K562 (cell line): ENCODE measurements around the gene PHETA1. TPM values are rescaled to one million over a fixed set of nuclear protein-coding genes. Genes with fewer than 3 reads are reported as not detected.
A peak's percentile ranks its signal among the peaks of the same experiment; 100 is the strongest.

ENCODE experiments used
- BDP1 ChIP-seq: IDR thresholded peaks from 3 replicates; pipeline ENCODE4 v1.6.1; 2011; ENCODE audit not compliant: insufficient read length, insufficient read depth
- C11orf30 ChIP-seq: fragments of 450-650 bp; IDR thresholded peaks from 2 replicates; pipeline ENCODE4 v1.6.1; 2016; ENCODE audit warnings: low read depth, mild to moderate bottlenecking
- HNRNPK ChIP-seq: fragments of 200-400 bp; formaldehyde crosslinking; IDR thresholded peaks from one replicate; pipeline ENCODE4 v1.6.1; 2018; ENCODE audit warnings: mild to moderate bottlenecking, low read depth, low read length; ENCODE audit not compliant: poor library complexity, severe bottlenecking
- NFATC3 ChIP-seq: fragments of 450-650 bp; IDR thresholded peaks from 2 replicates; pipeline ENCODE4 v1.6.1; 2017; ENCODE audit warnings: mild to moderate bottlenecking
- RBM25 ChIP-seq: fragments of 200-400 bp; formaldehyde crosslinking; IDR thresholded peaks from 2 replicates; pipeline ENCODE4 v1.6.1; 2018; ENCODE audit warnings: low read length, low read depth, moderate library complexity; ENCODE audit not compliant: severe bottlenecking
- SNIP1 ChIP-seq: fragments of 450-650 bp; IDR thresholded peaks from 2 replicates; pipeline ENCODE4 v1.7.1; 2017; ENCODE audit warnings: low read depth, mild to moderate bottlenecking
- SOX6 ChIP-seq: fragments of 450-650 bp; IDR thresholded peaks from 2 replicates; pipeline ENCODE4 v1.6.1; 2014; ENCODE audit warnings: mild to moderate bottlenecking
- TAF7 ChIP-seq: fragments of 450-650 bp; IDR thresholded peaks from 2 replicates; pipeline ENCODE4 v1.6.1; 2016; ENCODE audit warnings: missing genetic modification characterization, missing compliant biosample characterization
- TEAD1 ChIP-seq, 2 experiments: fragments of 450-650 bp in 1 of 2; sonication (generic) in 1 of 2; formaldehyde crosslinking; IDR thresholded peaks; 2 replicates each; pipeline versions ENCODE4 v1.4.0 to v1.8.0; 2020 to 2022; ENCODE audit warnings: mild to moderate bottlenecking in 2 of 2, missing genetic modification reagents in 1 of 2
- ZNF282 ChIP-seq: sonication (generic); formaldehyde crosslinking; IDR thresholded peaks from 2 replicates; pipeline ENCODE4 v1.8.1; 2023; ENCODE audit warnings: missing genetic modification reagents
- ZNF436 ChIP-seq: fragments of 250-450, 450-650 bp; sonication (Bioruptor Pico); formaldehyde crosslinking; IDR thresholded peaks from 2 replicates; pipeline ENCODE4 v1.7.0; 2020; ENCODE audit warnings: mild to moderate bottlenecking
- ZSCAN32 ChIP-seq: fragments of 450-650 bp; formaldehyde crosslinking; IDR thresholded peaks from 2 replicates; pipeline ENCODE4 v1.4.0; 2020; ENCODE audit warnings: mild to moderate bottlenecking, moderate library complexity
- polyA plus RNA-seq, 8 experiments: library from polyadenylated mRNA; depleted of rRNA in 4 of 8; stranded (reverse) in 5 of 8; unstranded in 3 of 8; fragments of >200 nt; fragmentation: Nextera tagmentation in 2 of 8; fragmentation: Illumina TruSeq in 1 of 8; extraction: Ambion mirVana in 2 of 8; extraction: Trizol in 1 of 8; gene quantifications; 2 replicates each; pipeline versions ENCODE4 v1.2.1 to v1.2.3, GENCODE V29; 2011 to 2014; ENCODE audit warnings: inconsistent platforms in 1 of 8, missing spikeins in 1 of 8
- total RNA-seq, 7 experiments: library from RNA; depleted of rRNA in 6 of 7; stranded (reverse); fragments of >200 nt in 6 of 7; fragmentation: Illumina TruSeq in 2 of 7; extraction: Trizol in 2 of 7; gene quantifications; 2 replicates each; pipeline versions ENCODE4 v1.2.1 to v1.2.3, GENCODE V29; 2011 to 2021; ENCODE audit warnings: low replicate concordance in 1 of 7
- TF ChIP-seq, protein P1 (sequence below): fragments of 250-450 bp; sonication (Bioruptor Pico); IDR thresholded peaks from 2 replicates; pipeline ENCODE4 v1.8.0; 2022; ENCODE audit warnings: moderate library complexity, mild to moderate bottlenecking, inconsistent platforms
- TF ChIP-seq, protein P2 (sequence below), 3 experiments: fragments of 200-800 bp in 1 of 3; sonication (Bioruptor generic) in 1 of 3; sonication (generic) in 1 of 3; formaldehyde crosslinking in 1 of 3; IDR thresholded peaks; 2 replicates each; pipeline versions ENCODE4 v1.6.1 to v1.8.0; 2016 to 2022; ENCODE audit warnings: mild to moderate bottlenecking in 2 of 3, missing compliant biosample characterization in 2 of 3, missing genetic modification characterization in 2 of 3, missing genetic modification reagents in 1 of 3
- TF ChIP-seq, protein P3 (sequence below): fragments of 450-650 bp; formaldehyde crosslinking; IDR thresholded peaks from 2 replicates; pipeline ENCODE4 v1.4.0; 2022; ENCODE audit warnings: missing genetic modification characterization
- TF ChIP-seq, protein P4 (sequence below): fragments of 450-650 bp; formaldehyde crosslinking; IDR thresholded peaks from 2 replicates; pipeline ENCODE4 v1.4.0; 2020; ENCODE audit warnings: mild to moderate bottlenecking, moderate library complexity
- TF ChIP-seq, protein P5 (sequence below): sonication (generic); formaldehyde crosslinking; IDR thresholded peaks from 2 replicates; pipeline ENCODE4 v1.8.0; 2023; ENCODE audit warnings: missing genetic modification reagents, mild to moderate bottlenecking, borderline replicate concordance

The PHETA1 gene
- total and polyA plus RNA-seq, 9 of the 15 experiments (the other 6 are each of a cell fraction or from before 2014, with no cell fraction given): 0.03 to 12.4 (median 3.0) TPM

DNA sequence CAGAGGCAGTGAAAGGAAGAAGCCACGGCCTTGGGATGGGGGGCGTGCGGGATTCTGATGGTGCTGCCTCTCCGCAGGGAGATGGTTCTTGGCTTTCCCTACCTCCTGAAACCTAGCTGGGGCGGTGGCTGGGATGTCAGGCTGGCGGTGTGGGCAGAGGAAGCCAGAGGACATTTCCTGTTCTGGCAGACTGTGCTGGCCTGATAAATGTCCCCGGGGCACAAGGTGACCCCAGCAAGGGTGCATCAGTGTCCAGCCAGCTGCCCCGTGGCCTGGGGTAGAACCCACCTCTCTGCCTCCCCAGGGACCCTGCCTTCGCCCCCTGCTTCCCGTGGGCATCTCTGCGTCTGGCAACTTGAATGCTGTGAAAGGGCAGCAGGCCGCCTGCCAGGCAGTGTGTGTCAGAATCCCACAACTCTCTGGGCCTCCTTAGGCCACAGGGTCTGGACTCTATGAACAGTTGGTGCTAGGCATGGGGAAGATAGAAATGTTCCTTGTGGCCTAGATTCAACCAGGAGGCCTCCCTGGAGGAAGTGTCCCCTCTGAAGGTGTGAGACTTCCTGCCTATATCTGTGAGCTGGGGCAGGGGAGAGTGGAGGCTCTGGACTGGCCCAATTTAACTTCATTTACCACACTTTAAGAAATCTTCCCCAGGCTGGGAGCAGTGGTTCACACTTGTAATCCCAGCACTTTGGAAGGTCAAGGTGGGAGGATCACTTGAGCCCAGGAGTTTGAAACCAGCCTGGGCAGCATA is 41.7 kb upstream of the PHETA1 start (continued):
- TF ChIP-seq, protein P1, sequence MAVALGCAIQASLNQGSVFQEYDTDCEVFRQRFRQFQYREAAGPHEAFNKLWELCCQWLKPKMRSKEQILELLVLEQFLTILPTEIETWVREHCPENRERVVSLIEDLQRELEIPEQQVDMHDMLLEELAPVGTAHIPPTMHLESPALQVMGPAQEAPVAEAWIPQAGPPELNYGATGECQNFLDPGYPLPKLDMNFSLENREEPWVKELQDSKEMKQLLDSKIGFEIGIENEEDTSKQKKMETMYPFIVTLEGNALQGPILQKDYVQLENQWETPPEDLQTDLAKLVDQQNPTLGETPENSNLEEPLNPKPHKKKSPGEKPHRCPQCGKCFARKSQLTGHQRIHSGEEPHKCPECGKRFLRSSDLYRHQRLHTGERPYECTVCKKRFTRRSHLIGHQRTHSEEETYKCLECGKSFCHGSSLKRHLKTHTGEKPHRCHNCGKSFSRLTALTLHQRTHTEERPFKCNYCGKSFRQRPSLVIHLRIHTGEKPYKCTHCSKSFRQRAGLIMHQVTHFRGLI: no peak
- no peak for TF ChIP-seq NFATC3
- no peak for TF ChIP-seq ZSCAN32
- TF ChIP-seq ZNF436 (CRISPR knock-in tag): peak; percentile 89
- TF ChIP-seq, protein P2, sequence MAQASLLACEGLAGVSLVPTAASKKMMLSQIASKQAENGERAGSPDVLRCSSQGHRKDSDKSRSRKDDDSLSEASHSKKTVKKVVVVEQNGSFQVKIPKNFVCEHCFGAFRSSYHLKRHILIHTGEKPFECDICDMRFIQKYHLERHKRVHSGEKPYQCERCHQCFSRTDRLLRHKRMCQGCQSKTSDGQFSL (CRISPR knock-in tag; IDR thresholded peaks at IDR 0.05): no peak
- TF ChIP-seq, protein P2 (tag; IDR thresholded peaks at IDR 0.05): no peak
- TF ChIP-seq, protein P3, sequence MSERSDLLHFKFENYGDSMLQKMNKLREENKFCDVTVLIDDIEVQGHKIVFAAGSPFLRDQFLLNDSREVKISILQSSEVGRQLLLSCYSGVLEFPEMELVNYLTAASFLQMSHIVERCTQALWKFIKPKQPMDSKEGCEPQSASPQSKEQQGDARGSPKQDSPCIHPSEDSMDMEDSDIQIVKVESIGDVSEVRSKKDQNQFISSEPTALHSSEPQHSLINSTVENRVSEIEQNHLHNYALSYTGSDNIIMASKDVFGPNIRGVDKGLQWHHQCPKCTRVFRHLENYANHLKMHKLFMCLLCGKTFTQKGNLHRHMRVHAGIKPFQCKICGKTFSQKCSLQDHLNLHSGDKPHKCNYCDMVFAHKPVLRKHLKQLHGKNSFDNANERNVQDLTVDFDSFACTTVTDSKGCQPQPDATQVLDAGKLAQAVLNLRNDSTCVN (CRISPR knock-in tag): no peak
- peak; percentile 78 for TF ChIP-seq RBM25
- TF ChIP-seq, protein P4, sequence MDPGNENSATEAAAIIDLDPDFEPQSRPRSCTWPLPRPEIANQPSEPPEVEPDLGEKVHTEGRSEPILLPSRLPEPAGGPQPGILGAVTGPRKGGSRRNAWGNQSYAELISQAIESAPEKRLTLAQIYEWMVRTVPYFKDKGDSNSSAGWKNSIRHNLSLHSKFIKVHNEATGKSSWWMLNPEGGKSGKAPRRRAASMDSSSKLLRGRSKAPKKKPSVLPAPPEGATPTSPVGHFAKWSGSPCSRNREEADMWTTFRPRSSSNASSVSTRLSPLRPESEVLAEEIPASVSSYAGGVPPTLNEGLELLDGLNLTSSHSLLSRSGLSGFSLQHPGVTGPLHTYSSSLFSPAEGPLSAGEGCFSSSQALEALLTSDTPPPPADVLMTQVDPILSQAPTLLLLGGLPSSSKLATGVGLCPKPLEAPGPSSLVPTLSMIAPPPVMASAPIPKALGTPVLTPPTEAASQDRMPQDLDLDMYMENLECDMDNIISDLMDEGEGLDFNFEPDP (CRISPR knock-in tag): no peak
- TF ChIP-seq BDP1: no peak
- no peak for TF ChIP-seq ZNF282 (CRISPR knock-in tag)
- no peak for TF ChIP-seq TEAD1 (CRISPR knock-in tag; IDR thresholded peaks at IDR 0.05)
- TF ChIP-seq SNIP1: no peak
- no peak for TF ChIP-seq HNRNPK
- TF ChIP-seq TAF7 (tag): no peak
- TF ChIP-seq SOX6: no peak
- TF ChIP-seq, protein P5, sequence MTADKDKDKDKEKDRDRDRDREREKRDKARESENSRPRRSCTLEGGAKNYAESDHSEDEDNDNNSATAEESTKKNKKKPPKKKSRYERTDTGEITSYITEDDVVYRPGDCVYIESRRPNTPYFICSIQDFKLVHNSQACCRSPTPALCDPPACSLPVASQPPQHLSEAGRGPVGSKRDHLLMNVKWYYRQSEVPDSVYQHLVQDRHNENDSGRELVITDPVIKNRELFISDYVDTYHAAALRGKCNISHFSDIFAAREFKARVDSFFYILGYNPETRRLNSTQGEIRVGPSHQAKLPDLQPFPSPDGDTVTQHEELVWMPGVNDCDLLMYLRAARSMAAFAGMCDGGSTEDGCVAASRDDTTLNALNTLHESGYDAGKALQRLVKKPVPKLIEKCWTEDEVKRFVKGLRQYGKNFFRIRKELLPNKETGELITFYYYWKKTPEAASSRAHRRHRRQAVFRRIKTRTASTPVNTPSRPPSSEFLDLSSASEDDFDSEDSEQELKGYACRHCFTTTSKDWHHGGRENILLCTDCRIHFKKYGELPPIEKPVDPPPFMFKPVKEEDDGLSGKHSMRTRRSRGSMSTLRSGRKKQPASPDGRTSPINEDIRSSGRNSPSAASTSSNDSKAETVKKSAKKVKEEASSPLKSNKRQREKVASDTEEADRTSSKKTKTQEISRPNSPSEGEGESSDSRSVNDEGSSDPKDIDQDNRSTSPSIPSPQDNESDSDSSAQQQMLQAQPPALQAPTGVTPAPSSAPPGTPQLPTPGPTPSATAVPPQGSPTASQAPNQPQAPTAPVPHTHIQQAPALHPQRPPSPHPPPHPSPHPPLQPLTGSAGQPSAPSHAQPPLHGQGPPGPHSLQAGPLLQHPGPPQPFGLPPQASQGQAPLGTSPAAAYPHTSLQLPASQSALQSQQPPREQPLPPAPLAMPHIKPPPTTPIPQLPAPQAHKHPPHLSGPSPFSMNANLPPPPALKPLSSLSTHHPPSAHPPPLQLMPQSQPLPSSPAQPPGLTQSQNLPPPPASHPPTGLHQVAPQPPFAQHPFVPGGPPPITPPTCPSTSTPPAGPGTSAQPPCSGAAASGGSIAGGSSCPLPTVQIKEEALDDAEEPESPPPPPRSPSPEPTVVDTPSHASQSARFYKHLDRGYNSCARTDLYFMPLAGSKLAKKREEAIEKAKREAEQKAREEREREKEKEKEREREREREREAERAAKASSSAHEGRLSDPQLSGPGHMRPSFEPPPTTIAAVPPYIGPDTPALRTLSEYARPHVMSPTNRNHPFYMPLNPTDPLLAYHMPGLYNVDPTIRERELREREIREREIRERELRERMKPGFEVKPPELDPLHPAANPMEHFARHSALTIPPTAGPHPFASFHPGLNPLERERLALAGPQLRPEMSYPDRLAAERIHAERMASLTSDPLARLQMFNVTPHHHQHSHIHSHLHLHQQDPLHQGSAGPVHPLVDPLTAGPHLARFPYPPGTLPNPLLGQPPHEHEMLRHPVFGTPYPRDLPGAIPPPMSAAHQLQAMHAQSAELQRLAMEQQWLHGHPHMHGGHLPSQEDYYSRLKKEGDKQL: no peak
- no peak for TF ChIP-seq C11orf30
- TF ChIP-seq, all 486 proteins: peak for 19
